Endothelial cell of umbilical vein (primary cell): ENCODE measurements around the gene SEMA3G.

Experiments used
- EZH2 ChIP-seq: IDR thresholded peaks from 2 replicates; pipeline ENCODE4 v1.6.1; 2012; ENCODE audit warnings: borderline replicate concordance, low read depth, mild to moderate bottlenecking, moderate library complexity, low read length, inconsistent platforms; ENCODE audit not compliant: severe bottlenecking
- FOS ChIP-seq: IDR thresholded peaks from 2 replicates; pipeline ENCODE4 v1.6.1; 2011; ENCODE audit warnings: mild to moderate bottlenecking, low read length, moderate library complexity, borderline replicate concordance; ENCODE audit not compliant: insufficient read depth
- GATA2 ChIP-seq: IDR thresholded peaks from 2 replicates; pipeline ENCODE4 v1.7.0; 2011; ENCODE audit warnings: low read depth, mild to moderate bottlenecking, moderate library complexity, mixed read lengths, low read length; ENCODE audit not compliant: insufficient read length, insufficient read depth
- JUN ChIP-seq: IDR thresholded peaks from 2 replicates; pipeline ENCODE4 v1.6.1; 2011; ENCODE audit warnings: borderline replicate concordance, low read depth; ENCODE audit not compliant: insufficient read length, insufficient read depth
- POLR2A ChIP-seq: IDR thresholded peaks from 2 replicates; pipeline ENCODE4 v1.6.1; 2012; ENCODE audit warnings: low read depth, mild to moderate bottlenecking, control low read depth, low read length
- POLR2AphosphoS5 ChIP-seq: IDR thresholded peaks from 2 replicates; pipeline ENCODE4 v1.6.1; 2012; ENCODE audit warnings: low read depth, mild to moderate bottlenecking, control low read depth, low read length, moderate library complexity; ENCODE audit not compliant: insufficient read depth
- TF ChIP-seq, protein P1 (sequence below), 2 donors: IDR thresholded peaks; 1 replicate in 1 of 2; 2 replicates in 1 of 2; pipeline ENCODE4 v1.5.1; 2011; ENCODE audit warnings: low read length in 2 of 2, mild to moderate bottlenecking in 2 of 2, moderate library complexity in 2 of 2, control low read depth in 1 of 2, inconsistent platforms in 1 of 2, low read depth in 1 of 2; ENCODE audit not compliant: insufficient read depth in 1 of 2; ENCODE audit errors: extremely low read depth in 1 of 2
- TF ChIP-seq, protein P2 (sequence below): IDR thresholded peaks from 2 replicates; pipeline ENCODE4 v1.6.1; 2011; ENCODE audit not compliant: insufficient read depth, insufficient read length

GRCh38 chr3:52432225-52432624 is 12.7 kb downstream of the SEMA3G start:
- TF ChIP-seq, protein P1, sequence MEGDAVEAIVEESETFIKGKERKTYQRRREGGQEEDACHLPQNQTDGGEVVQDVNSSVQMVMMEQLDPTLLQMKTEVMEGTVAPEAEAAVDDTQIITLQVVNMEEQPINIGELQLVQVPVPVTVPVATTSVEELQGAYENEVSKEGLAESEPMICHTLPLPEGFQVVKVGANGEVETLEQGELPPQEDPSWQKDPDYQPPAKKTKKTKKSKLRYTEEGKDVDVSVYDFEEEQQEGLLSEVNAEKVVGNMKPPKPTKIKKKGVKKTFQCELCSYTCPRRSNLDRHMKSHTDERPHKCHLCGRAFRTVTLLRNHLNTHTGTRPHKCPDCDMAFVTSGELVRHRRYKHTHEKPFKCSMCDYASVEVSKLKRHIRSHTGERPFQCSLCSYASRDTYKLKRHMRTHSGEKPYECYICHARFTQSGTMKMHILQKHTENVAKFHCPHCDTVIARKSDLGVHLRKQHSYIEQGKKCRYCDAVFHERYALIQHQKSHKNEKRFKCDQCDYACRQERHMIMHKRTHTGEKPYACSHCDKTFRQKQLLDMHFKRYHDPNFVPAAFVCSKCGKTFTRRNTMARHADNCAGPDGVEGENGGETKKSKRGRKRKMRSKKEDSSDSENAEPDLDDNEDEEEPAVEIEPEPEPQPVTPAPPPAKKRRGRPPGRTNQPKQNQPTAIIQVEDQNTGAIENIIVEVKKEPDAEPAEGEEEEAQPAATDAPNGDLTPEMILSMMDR (IDR thresholded peaks at IDR 0.05; ENCODE audit: extremely low read depth in 1 of 2, insufficient read depth in 1 of 2, low read depth in 1 of 2, low read length in 2 of 2), result no peak
- TF ChIP-seq POLR2A (no peak), EZH2 (no peak), POLR2AphosphoS5 (no peak), JUN (no peak), GATA2 (no peak), FOS (no peak)
- TF ChIP-seq, protein P2, sequence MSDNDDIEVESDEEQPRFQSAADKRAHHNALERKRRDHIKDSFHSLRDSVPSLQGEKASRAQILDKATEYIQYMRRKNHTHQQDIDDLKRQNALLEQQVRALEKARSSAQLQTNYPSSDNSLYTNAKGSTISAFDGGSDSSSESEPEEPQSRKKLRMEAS, result no peak
